OCI-LY1 (cell line): ENCODE measurements around the gene B4GALT2.

ENCODE experiments used
- H2AFZ ChIP-seq: fragments of 200-600 bp; sonication (generic), shearing (Covaris generic); 2 replicates; pipeline ENCODE4 v1.6.0; 2014; ENCODE audit warnings: antibody characterized with exemption, mild to moderate bottlenecking, low read length
- H3F3A ChIP-seq: fragments of 200-600 bp; sonication (generic), shearing (Covaris generic); 2 replicates; pipeline ENCODE4 v1.6.0; 2014; ENCODE audit warnings: mild to moderate bottlenecking, antibody characterized with exemption, low read length, moderate library complexity; ENCODE audit not compliant: insufficient read depth
- H3K27ac ChIP-seq: fragments of 200-600 bp; sonication (generic); 2 replicates; pipeline ENCODE4 v1.5.1; 2014; ENCODE audit warnings: low read length, mixed run types, mild to moderate bottlenecking, low read depth; ENCODE audit not compliant: poor library complexity, severe bottlenecking
- H3K27me3 ChIP-seq: fragments of 200-600 bp; sonication (generic); 2 replicates; pipeline ENCODE4 v1.6.0; 2014; ENCODE audit warnings: antibody characterized with exemption, mild to moderate bottlenecking, low read length, moderate library complexity; ENCODE audit not compliant: insufficient read depth
- H3K36me3 ChIP-seq: fragments of 200-600 bp; sonication (generic); 2 replicates; pipeline ENCODE4 v1.6.1; 2014; ENCODE audit warnings: mild to moderate bottlenecking, antibody characterized with exemption, low read length, moderate library complexity, mixed read lengths; ENCODE audit not compliant: insufficient read depth
- H3K4me1 ChIP-seq: fragments of 200-600 bp; sonication (generic); 2 replicates; pipeline ENCODE4 v1.5.1; 2014; ENCODE audit warnings: mild to moderate bottlenecking, low read length, moderate library complexity; ENCODE audit not compliant: insufficient read depth, severe bottlenecking
- H3K4me2 ChIP-seq: fragments of 200-600 bp; sonication (generic), shearing (Covaris generic); 2 replicates; pipeline ENCODE4 v1.6.1; 2014; ENCODE audit warnings: low read length
- H3K4me3 ChIP-seq: fragments of 200-600 bp; sonication (generic); 2 replicates; pipeline ENCODE4 v1.5.1; 2014; ENCODE audit warnings: low read length, low read depth, mild to moderate bottlenecking, mixed read lengths; ENCODE audit not compliant: poor library complexity, severe bottlenecking
- H3K79me2 ChIP-seq: fragments of 200-600 bp; shearing (Covaris generic); 2 replicates; pipeline ENCODE4 v1.6.1; 2016; ENCODE audit warnings: mixed run types, low read length, mixed read lengths; ENCODE audit not compliant: insufficient read depth
- H3K9ac ChIP-seq: fragments of 200-600 bp; sonication (generic), shearing (Covaris generic); 2 replicates; pipeline ENCODE4 v1.6.1; 2014; ENCODE audit warnings: mild to moderate bottlenecking, low read length, mixed read lengths
- H3K9me2 ChIP-seq: fragments of 200-600 bp; sonication (generic), shearing (Covaris generic); 2 replicates; pipeline ENCODE4 v1.6.1; 2014; ENCODE audit warnings: low read depth, mild to moderate bottlenecking, low read length, mixed read lengths
- H3K9me3 ChIP-seq: fragments of 200-600 bp; shearing (Covaris generic); 2 replicates; pipeline ENCODE4 v1.6.1; 2014; ENCODE audit warnings: low read length, mixed read lengths
- H4K20me1 ChIP-seq: fragments of 200-600 bp; sonication (generic), shearing (Covaris generic); 2 replicates; pipeline ENCODE4 v1.6.0; 2016; ENCODE audit warnings: mild to moderate bottlenecking, low read length; ENCODE audit not compliant: insufficient read depth
- EZH2 ChIP-seq: fragments of 200-600 bp; sonication (generic), shearing (Covaris generic); IDR thresholded peaks from 2 replicates; pipeline ENCODE4 v1.8.0; 2017; ENCODE audit warnings: borderline replicate concordance, mixed run types, mild to moderate bottlenecking, antibody characterized with exemption, low read length, moderate library complexity, mixed read lengths
- TF ChIP-seq, protein P1 (sequence below): fragments of 200-600 bp; sonication (generic), shearing (Covaris generic); IDR thresholded peaks from 2 replicates; pipeline ENCODE4 v1.5.1; 2017; ENCODE audit warnings: mild to moderate bottlenecking, antibody characterized with exemption, low read length, moderate library complexity, mixed read lengths

The B4GALT2 gene

DNA sequence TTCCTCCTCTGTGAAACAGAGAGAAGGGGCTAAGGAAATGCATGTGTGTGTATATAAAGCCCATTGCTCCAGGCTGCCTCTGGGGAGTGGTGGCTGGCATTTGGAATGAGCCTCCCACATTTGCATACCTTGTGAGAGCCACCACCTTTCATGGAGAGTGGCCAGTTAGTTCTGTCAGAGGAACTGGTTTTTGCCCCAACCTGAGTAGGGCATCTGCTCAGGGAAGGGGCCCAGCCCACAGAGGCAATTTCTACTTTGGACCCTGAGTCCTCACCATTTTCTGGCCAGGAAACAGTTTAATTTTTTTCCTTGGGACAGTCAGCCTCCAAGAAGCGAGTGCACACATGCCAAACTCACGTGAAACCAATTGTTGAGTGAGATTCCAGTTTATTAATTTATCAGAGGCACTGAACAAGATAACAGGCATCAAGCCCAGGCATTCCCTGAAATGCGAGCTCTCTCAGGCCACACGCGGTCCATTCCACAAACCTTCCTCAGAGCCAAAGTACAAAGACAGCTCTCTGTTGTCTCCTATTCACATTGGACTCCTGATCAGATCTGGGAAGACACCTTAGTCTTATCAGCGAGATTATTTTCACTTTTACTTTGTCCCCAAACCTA lies 53.3 kb downstream of the B4GALT2 start:
- no peaks in the 10 kb centered on the region for H3F3A ChIP-seq
- no peak overlapping the region for H3K4me3 ChIP-seq
- no peaks in the 10 kb centered on the region for H3K9me3 ChIP-seq
- no peak overlapping the region for H3K9ac ChIP-seq
- no peak overlapping the region for H2AFZ ChIP-seq
- no peaks in the 10 kb centered on the region for H3K36me3 ChIP-seq
- no peaks in the 10 kb centered on the region for H3K79me2 ChIP-seq
- H3K4me2 ChIP-seq, result no peak overlapping the region
- H4K20me1 ChIP-seq, result no peaks in the 10 kb centered on the region
- no peak overlapping the region for H3K27ac ChIP-seq
- H3K4me1 ChIP-seq, result peaks cover 17% of the 10 kb centered on the region
- no peaks in the 10 kb centered on the region for H3K27me3 ChIP-seq
- H3K9me2 ChIP-seq, result no peaks in the 10 kb centered on the region
- TF ChIP-seq, protein P1, sequence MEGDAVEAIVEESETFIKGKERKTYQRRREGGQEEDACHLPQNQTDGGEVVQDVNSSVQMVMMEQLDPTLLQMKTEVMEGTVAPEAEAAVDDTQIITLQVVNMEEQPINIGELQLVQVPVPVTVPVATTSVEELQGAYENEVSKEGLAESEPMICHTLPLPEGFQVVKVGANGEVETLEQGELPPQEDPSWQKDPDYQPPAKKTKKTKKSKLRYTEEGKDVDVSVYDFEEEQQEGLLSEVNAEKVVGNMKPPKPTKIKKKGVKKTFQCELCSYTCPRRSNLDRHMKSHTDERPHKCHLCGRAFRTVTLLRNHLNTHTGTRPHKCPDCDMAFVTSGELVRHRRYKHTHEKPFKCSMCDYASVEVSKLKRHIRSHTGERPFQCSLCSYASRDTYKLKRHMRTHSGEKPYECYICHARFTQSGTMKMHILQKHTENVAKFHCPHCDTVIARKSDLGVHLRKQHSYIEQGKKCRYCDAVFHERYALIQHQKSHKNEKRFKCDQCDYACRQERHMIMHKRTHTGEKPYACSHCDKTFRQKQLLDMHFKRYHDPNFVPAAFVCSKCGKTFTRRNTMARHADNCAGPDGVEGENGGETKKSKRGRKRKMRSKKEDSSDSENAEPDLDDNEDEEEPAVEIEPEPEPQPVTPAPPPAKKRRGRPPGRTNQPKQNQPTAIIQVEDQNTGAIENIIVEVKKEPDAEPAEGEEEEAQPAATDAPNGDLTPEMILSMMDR, result no peak
- TF ChIP-seq EZH2, result no peak

DNA sequence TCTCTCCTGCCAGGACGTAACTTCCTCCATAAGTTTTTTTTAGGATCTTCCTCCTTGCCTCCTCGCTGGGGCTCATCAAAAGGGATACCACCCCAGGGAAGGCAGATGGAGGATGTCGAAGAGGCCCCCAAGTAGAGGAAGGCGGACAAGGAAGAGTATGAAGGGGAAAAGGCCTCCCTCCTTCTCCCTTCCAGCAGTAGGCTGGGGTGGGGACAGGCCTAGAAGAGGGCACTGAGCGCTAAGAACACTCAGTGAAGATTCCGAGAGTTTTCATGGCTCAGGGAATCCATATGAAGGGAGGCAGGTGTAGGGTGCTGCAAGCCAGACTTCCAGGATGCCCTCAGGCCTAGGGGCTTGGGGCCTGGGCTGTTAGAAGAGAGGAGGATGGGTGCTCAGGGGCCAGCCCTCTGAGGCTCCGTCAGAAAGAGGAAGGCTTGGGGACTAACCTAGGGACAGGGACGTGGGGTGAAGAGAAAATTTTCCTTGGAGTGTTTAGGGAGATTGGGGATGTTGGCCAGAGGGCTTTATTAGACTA lies 54.1 kb downstream of the B4GALT2 start:
- Histone ChIP-seq H3K4me2 (no peak overlapping the region), H3K27me3 (no peaks in the 10 kb centered on the region), H4K20me1 (no peaks in the 10 kb centered on the region), H3K36me3 (no peaks in the 10 kb centered on the region), H3K4me1 (peaks cover 17% of the 10 kb centered on the region), H3K9ac (no peak overlapping the region), H3K9me2 (no peaks in the 10 kb centered on the region), H3F3A (no peaks in the 10 kb centered on the region), H3K9me3 (no peaks in the 10 kb centered on the region), H3K27ac (no peak overlapping the region), H3K79me2 (no peaks in the 10 kb centered on the region), H3K4me3 (no peak overlapping the region), H2AFZ (no peak overlapping the region)
- TF ChIP-seq, protein P1, result no peak
- TF ChIP-seq EZH2, result no peak

DNA sequence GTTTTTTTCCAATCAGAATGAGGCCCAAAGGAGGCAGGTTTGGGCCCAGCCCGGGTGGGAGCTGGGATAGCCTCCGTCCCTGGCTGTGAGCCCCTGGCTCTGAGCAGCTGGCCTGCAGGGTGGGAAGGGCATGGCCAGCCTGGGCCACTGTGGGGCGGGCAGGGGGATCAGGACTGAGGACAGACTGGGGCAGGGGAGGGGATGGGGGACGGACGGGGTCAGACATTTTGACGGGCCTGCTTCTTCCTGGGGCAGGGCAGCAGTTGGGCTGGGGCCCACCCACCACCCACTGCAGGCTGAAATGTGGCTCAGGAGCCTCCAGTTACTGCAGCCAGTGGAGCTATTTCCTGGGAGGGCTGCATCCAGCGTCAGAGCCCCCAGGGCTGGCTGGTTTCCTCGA lies 54.7 kb downstream of the B4GALT2 start:
- TF ChIP-seq, protein P1, result no peak
- H3K9me2 ChIP-seq, result no peaks in the 10 kb centered on the region
- no peak overlapping the region for H3K9ac ChIP-seq
- H3K4me3 ChIP-seq, result no peak overlapping the region
- H3K79me2 ChIP-seq, result no peaks in the 10 kb centered on the region
- no peaks in the 10 kb centered on the region for H4K20me1 ChIP-seq
- no peak overlapping the region for H2AFZ ChIP-seq
- no peaks in the 10 kb centered on the region for H3K27me3 ChIP-seq
- H3K4me1 ChIP-seq, result peaks cover 17% of the 10 kb centered on the region
- no peaks in the 10 kb centered on the region for H3K36me3 ChIP-seq
- H3F3A ChIP-seq, result no peaks in the 10 kb centered on the region
- no peaks in the 10 kb centered on the region for H3K9me3 ChIP-seq
- no peak overlapping the region for H3K4me2 ChIP-seq
- H3K27ac ChIP-seq, result no peak overlapping the region
